A673 (cell line): ENCODE measurements around the gene PHF1. TPM values are rescaled to one million over a fixed set of nuclear protein-coding genes. Genes with fewer than 3 reads are reported as not detected.

ENCODE experiments used
- BruUV-seq: library from RNA; stranded (reverse); fragments of 400-500 nt; replicated peaks from 2 replicates; lab custom pipeline; 2021; lab: Mats Ljungman, UMichigan
- CTCF ChIA-PET: fragments of 300-600 bp; sonication (Branson Sonifier 250); formaldehyde crosslinking; loops from one replicate; lab custom pipeline; 2022; ENCODE audit warnings: antibody characterized with exemption; lab: Charles Lee
- POLR2A ChIA-PET: fragments of 300-600 bp; sonication (Branson Sonifier 250); formaldehyde crosslinking; loops from one replicate; lab custom pipeline; 2022; ENCODE audit warnings: antibody characterized with exemption; ENCODE audit not compliant: low non-redundant PET; lab: Charles Lee
- DNase-seq: peaks from one replicate; pipeline ENCODE4 v3.0.0-alpha.2; 2015; ENCODE audit warnings: low spot score
- H3K27ac ChIP-seq: fragments of 200-600 bp; sonication (generic); 2 replicates; pipeline ENCODE4 v1.5.1; 2016; ENCODE audit warnings: mixed run types, low read depth, mild to moderate bottlenecking, mixed read lengths, antibody characterized with exemption, low read length; ENCODE audit not compliant: poor library complexity, severe bottlenecking
- H3K27me3 ChIP-seq: fragments of 200-600 bp; sonication (generic); replicated peaks from 2 replicates; pipeline ENCODE4 v1.6.1; 2017; ENCODE audit warnings: mixed run types, low read depth, mild to moderate bottlenecking, mixed read lengths, antibody characterized with exemption, low read length; ENCODE audit not compliant: insufficient read depth, poor library complexity
- H3K36me3 ChIP-seq: fragments of 200-600 bp; sonication (generic); 2 replicates; pipeline ENCODE4 v1.6.1; 2016; ENCODE audit warnings: mixed run types, mild to moderate bottlenecking, mixed read lengths, antibody characterized with exemption, low read length; ENCODE audit not compliant: insufficient read depth, poor library complexity, severe bottlenecking
- H3K4me1 ChIP-seq: fragments of 200-600 bp; sonication (generic); 2 replicates; pipeline ENCODE4 v1.6.1; 2017; ENCODE audit warnings: mixed run types, mild to moderate bottlenecking, mixed read lengths, antibody characterized with exemption, low read length; ENCODE audit not compliant: insufficient read depth, poor library complexity, severe bottlenecking
- H3K4me3 ChIP-seq: fragments of 200-600 bp; sonication (generic); 2 replicates; pipeline ENCODE4 v1.5.1; 2016; ENCODE audit warnings: low read depth, mixed run types, mild to moderate bottlenecking, mixed read lengths, low read length; ENCODE audit not compliant: poor library complexity, severe bottlenecking
- H3K9me3 ChIP-seq: fragments of 200-600 bp; sonication (generic); 2 replicates; pipeline ENCODE4 v1.6.1; 2016; ENCODE audit warnings: mixed run types, low read depth, mild to moderate bottlenecking, mixed read lengths, antibody characterized with exemption, low read length; ENCODE audit not compliant: poor library complexity, severe bottlenecking
- CTCF ChIP-seq: fragments of 300-800, 200-600 bp; sonication (generic); conservative IDR thresholded peaks from 2 replicates; pipeline ENCODE4 v1.5.1; 2017; ENCODE audit warnings: low read depth, mild to moderate bottlenecking, antibody characterized with exemption, low read length, moderate library complexity, mixed read lengths
- EZH2 ChIP-seq: fragments of 200-600 bp; sonication (generic); IDR thresholded peaks from 2 replicates; pipeline ENCODE4 v1.6.1; 2017; ENCODE audit warnings: borderline replicate concordance, low read depth, mild to moderate bottlenecking, mixed read lengths, antibody characterized with exemption, low read length; ENCODE audit not compliant: poor library complexity, severe bottlenecking
- intact Hi-C: fragments of 100-400 bp; cut with micrococcal nuclease; formaldehyde crosslinking; loops from one replicate; pipeline ENCODE4 v1.10.0; 2022; ENCODE audit not compliant: unreplicated experiment
- total RNA-seq: library from RNA; stranded (reverse); gene quantifications from 2 replicates; pipeline ENCODE4 v1.2.3, GENCODE V29; 2021

PHF1 gene
- total RNA-seq, 1 experiment from 2014 or later, result 53.5 TPM

DNA sequence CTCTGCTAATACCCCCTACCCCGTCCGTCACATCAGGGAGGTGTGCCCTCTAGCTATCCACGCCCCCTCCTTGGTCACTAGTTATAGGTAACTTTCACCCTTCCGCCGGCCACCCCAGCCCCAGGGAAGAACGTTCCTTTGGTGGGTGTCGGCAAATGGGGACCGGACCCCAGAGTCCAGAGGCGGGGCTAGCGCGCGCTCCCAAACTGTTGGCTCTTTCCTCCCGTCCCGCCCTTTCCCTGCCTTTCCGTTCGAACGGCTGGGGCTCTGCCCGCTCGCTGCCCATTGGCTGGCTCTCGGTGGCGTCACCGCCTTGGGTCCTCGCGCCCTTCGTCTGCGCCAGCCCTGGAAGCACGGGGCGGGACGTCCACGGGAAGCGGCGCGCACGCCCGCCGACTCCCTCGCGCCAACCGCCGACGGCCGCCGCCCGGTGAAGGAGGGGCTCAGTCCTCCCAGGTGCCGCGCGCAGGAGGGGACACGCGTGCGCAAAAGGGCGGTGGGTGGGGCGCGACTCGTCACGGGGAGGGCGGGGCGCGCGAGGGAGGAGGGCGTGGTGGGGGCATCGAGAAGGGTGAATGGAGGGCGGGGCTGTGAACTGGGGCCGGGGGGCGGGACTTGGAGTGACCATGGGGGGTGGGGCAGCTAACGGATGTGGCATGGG, 634 bp upstream of the PHF1 start:
- POLR2A ChIA-PET, result interaction anchor here (0.6 kb wide), 1 partner anchor 16 kb away, joined by 3 read pairs; no protein-coding TSS in a partner anchor
- intact Hi-C loops, result loop anchor here (10.0 kb wide), 1 partner anchor 95 kb away; the partner anchor contains the start of genes TAPBP and ZBTB22
- CTCF ChIA-PET, result no interaction called here
- Histone ChIP-seq H3K9me3 (no peaks in the 10 kb centered on the region), H3K4me3 (peak overlapping the region; percentile 90), H3K4me1 (peaks cover 9% of the 10 kb centered on the region), H3K36me3 (peaks cover 59% of the 10 kb centered on the region), H3K27ac (peak overlapping the region; percentile 91), H3K27me3 (no peaks in the 10 kb centered on the region)
- no TSS peak for BruUV-seq
- TF ChIP-seq EZH2, result no peak
- peak; percentile 99 for DNase-seq

GRCh38 chr6:33411632-33412005, 805 bp downstream of the PHF1 start:
- H3K36me3 ChIP-seq, result peaks cover 59% of the 10 kb centered on the region
- no peaks in the 10 kb centered on the region for H3K27me3 ChIP-seq
- intact Hi-C loops, result loop anchor here (10.0 kb wide), 1 partner anchor 97 kb away; the partner anchor contains the start of genes TAPBP and ZBTB22
- H3K4me3 ChIP-seq, result peak overlapping the region; percentile 90
- POLR2A ChIA-PET, result no interaction called here
- H3K27ac ChIP-seq, result peak overlapping the region; percentile 90
- peaks cover 13% of the 10 kb centered on the region for H3K4me1 ChIP-seq
- no peak for TF ChIP-seq EZH2
- H3K9me3 ChIP-seq, result no peaks in the 10 kb centered on the region
- DNase-seq, result no peak
- CTCF ChIA-PET, result interaction anchor here (1.2 kb wide), 1 partner anchor 95 kb away, joined by 4 read pairs; no protein-coding TSS in a partner anchor
- no TSS peak for BruUV-seq

GRCh38 chr6:33412140-33413009, 1.6 kb downstream of the PHF1 start:
- TF ChIP-seq CTCF (no peak), EZH2 (no peak)
- Histone ChIP-seq H3K27me3 (no peaks in the 10 kb centered on the region), H3K9me3 (no peaks in the 10 kb centered on the region), H3K36me3 (peaks cover 56% of the 10 kb centered on the region), H3K4me1 (peaks cover 18% of the 10 kb centered on the region), H3K27ac (no peak overlapping the region), H3K4me3 (no peak overlapping the region)
- BruUV-seq, result no TSS peak
- CTCF ChIA-PET, result interaction anchor here (1.2 kb wide), 1 partner anchor 95 kb away, joined by 4 read pairs; no protein-coding TSS in a partner anchor
- POLR2A ChIA-PET, result no interaction called here
- intact Hi-C loops, result loop anchor here (10.0 kb wide), 1 partner anchor 98 kb away; the partner anchor contains the start of genes TAPBP and ZBTB22
- no peak for DNase-seq
